Measurements from ENCODE around the gene TNFRSF18. TPM values are rescaled to one million over a fixed set of nuclear protein-coding genes. Genes with fewer than 3 reads are reported as not detected.
A peak's percentile ranks its signal among the peaks of the same experiment; 100 is the strongest.

TNFRSF18 gene
- total RNA-seq, 1 experiment from 2014 or later: 6.9 TPM

- Histone ChIP-seq H3K4me3 (no peak overlapping the region), H3K9me2 (ENCODE audit: insufficient read depth) (no peaks in the 10 kb centered on the region), H2AFZ (no peak overlapping the region), H3K79me2 (ENCODE audit: low read depth) (no peaks in the 10 kb centered on the region), H3F3A (ENCODE audit: insufficient read depth, low read depth) (no peaks in the 10 kb centered on the region), H3K9me3 (ENCODE audit: insufficient read depth, low read depth) (no peaks in the 10 kb centered on the region), H3K4me1 (replicated peaks; ENCODE audit: insufficient read depth) (peaks cover 5% of the 10 kb centered on the region), H3K36me3 (ENCODE audit: low read depth) (no peaks in the 10 kb centered on the region), H3K4me2 (no peak overlapping the region), H3K27me3 (ENCODE audit: insufficient read depth, low read depth) (no peaks in the 10 kb centered on the region), H3K27ac (no peak overlapping the region), H4K20me1 (ENCODE audit: insufficient read depth) (no peaks in the 10 kb centered on the region)
- BruUV-seq (replicated peaks): no TSS peak
- intact Hi-C loops (cut with micrococcal nuclease; ENCODE audit: unreplicated experiment): no loop called here
- TF ChIP-seq CTCF (conservative IDR thresholded peaks at IDR 0.05) (no peak), EZH2 (IDR thresholded peaks at IDR 0.05; ENCODE audit: low read depth) (no peak)
- ChIA-PET POLR2A (ENCODE audit: unreplicated experiment) (no interaction called here), CTCF (no interaction called here)
- DNase-seq: peak in 1 of 2 experiments; percentile 26
Observed at GRCh38 chr1:1244192-1244811, 37.9 kb upstream of the TNFRSF18 start.

- peaks cover 10% of the 10 kb centered on the region for H3K4me1 ChIP-seq (replicated peaks; ENCODE audit: insufficient read depth)
- no peak overlapping the region for H3K4me3 ChIP-seq
- BruUV-seq (replicated peaks): no TSS peak
- H2AFZ ChIP-seq: no peak overlapping the region
- H3K36me3 ChIP-seq (ENCODE audit: low read depth): no peaks in the 10 kb centered on the region
- H3K9me3 ChIP-seq (ENCODE audit: insufficient read depth, low read depth): no peaks in the 10 kb centered on the region
- H3K79me2 ChIP-seq (ENCODE audit: low read depth): no peaks in the 10 kb centered on the region
- H3K27me3 ChIP-seq (ENCODE audit: insufficient read depth, low read depth): no peaks in the 10 kb centered on the region
- H3K27ac ChIP-seq: no peak overlapping the region
- POLR2A ChIA-PET (ENCODE audit: unreplicated experiment): no interaction called here
- TF ChIP-seq CTCF (conservative IDR thresholded peaks at IDR 0.05): no peak
- no peak for TF ChIP-seq EZH2 (IDR thresholded peaks at IDR 0.05; ENCODE audit: low read depth)
- DNase-seq: no peak
- H4K20me1 ChIP-seq (ENCODE audit: insufficient read depth): no peaks in the 10 kb centered on the region
- no peak overlapping the region for H3K4me2 ChIP-seq
- peaks cover under 1% of the 10 kb centered on the region; the same call in 1 of the 2 replicates for H3F3A ChIP-seq (ENCODE audit: insufficient read depth, low read depth)
- CTCF ChIA-PET: no interaction called here
- intact Hi-C loops (cut with micrococcal nuclease; ENCODE audit: unreplicated experiment): no loop called here
- no peaks in the 10 kb centered on the region for H3K9me2 ChIP-seq (ENCODE audit: insufficient read depth)
Observed at GRCh38 chr1:1243807-1244191, 37.4 kb upstream of the TNFRSF18 start.

DNA sequence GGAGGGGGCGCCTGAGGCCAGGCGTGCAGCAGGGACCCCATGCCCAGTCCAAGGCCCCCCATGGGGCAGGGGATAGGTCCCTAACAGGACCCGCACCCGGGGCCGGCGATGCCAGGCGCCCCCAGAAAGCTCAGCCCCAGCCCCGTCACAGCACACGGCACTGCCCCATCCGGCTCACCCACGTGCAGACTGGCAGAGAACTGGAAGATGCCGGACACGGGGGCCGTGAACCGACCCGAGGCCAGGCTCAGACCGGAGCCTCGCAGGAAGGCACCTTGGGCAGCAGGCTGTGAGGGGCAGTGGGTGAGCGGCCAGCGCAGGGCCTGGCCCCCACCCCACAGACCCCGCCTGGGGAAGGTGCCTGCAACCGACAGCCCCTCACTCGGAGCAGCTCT is 36.9 kb upstream of the TNFRSF18 start:
- Histone ChIP-seq H3K4me2 (no peak overlapping the region), H3K9me2 (ENCODE audit: insufficient read depth) (no peaks in the 10 kb centered on the region), H3F3A (ENCODE audit: insufficient read depth, low read depth) (peaks cover 6% of the 10 kb centered on the region; the same call in 1 of the 2 replicates), H3K79me2 (ENCODE audit: low read depth) (no peaks in the 10 kb centered on the region), H2AFZ (no peak overlapping the region), H3K36me3 (ENCODE audit: low read depth) (no peaks in the 10 kb centered on the region), H3K4me1 (replicated peaks; ENCODE audit: insufficient read depth) (peaks cover 15% of the 10 kb centered on the region), H3K9me3 (ENCODE audit: insufficient read depth, low read depth) (no peaks in the 10 kb centered on the region), H3K27ac (no peak overlapping the region), H4K20me1 (ENCODE audit: insufficient read depth) (no peaks in the 10 kb centered on the region), H3K4me3 (no peak overlapping the region), H3K27me3 (ENCODE audit: insufficient read depth, low read depth) (no peaks in the 10 kb centered on the region)
- intact Hi-C loops (cut with micrococcal nuclease; ENCODE audit: unreplicated experiment): no loop called here
- ChIA-PET CTCF (no interaction called here), POLR2A (ENCODE audit: unreplicated experiment) (no interaction called here)
- no peak for DNase-seq
- no TSS peak for BruUV-seq (replicated peaks)
- no peak for TF ChIP-seq CTCF (conservative IDR thresholded peaks at IDR 0.05)
- TF ChIP-seq EZH2 (IDR thresholded peaks at IDR 0.05; ENCODE audit: low read depth): no peak

Data from PC-9 (cell line).